Activated T-helper 1 cell treated with Interleukin-2 at 50 U/mL for 16 hours (primary cell): Measurements from ENCODE around the gene ITGB1BP1.

Source experiments
- DNase-seq: peaks from one replicate; pipeline ENCODE4 v3.0.0-alpha.2; 2020; ENCODE audit warnings: low read depth

The ITGB1BP1 gene

GRCh38 chr2:9423100-9423921 is at the start of gene ITGB1BP1, which contains the start of gene CPSF3:
Gene ITGB1BP1, minus strand, starts transcription at chr2:9423528. Its CDS starts 4,831 bp downstream, at chr2:9418697.
Gene CPSF3, plus strand, starts transcription at chr2:9423654. Its CDS starts 120 bp downstream, at chr2:9423774.
- DNase-seq, result peak; percentile 94

GRCh38 chr2:9472511-9472910 is 49.2 kb upstream of the ITGB1BP1 start:
- no peak for DNase-seq

- DNase-seq, result no peak
Measured at GRCh38 chr2:9471206-9471605, 47.9 kb upstream of the ITGB1BP1 start.

GRCh38 chr2:9467687-9468086 is 44.4 kb upstream of the ITGB1BP1 start:
- DNase-seq, result no peak

- no peak for DNase-seq
Measured at GRCh38 chr2:9466147-9466683, 42.9 kb upstream of the ITGB1BP1 start.

- DNase-seq, result no peak
Measured at GRCh38 chr2:9465170-9465569, 41.8 kb upstream of the ITGB1BP1 start.

GRCh38 chr2:9463698-9464034 is 40.3 kb upstream of the ITGB1BP1 start:
- no peak for DNase-seq

GRCh38 chr2:9462886-9463697 is 39.8 kb upstream of the ITGB1BP1 start:
- DNase-seq, result no peak

- no peak for DNase-seq
Measured at GRCh38 chr2:9462313-9462712, 39.0 kb upstream of the ITGB1BP1 start.

GRCh38 chr2:9461079-9461478 is 37.8 kb upstream of the ITGB1BP1 start:
- no peak for DNase-seq

GRCh38 chr2:9460441-9461017 is 37.2 kb upstream of the ITGB1BP1 start:
- no peak for DNase-seq

GRCh38 chr2:9451231-9451630 is 27.9 kb upstream of the ITGB1BP1 start:
- DNase-seq, result no peak

- DNase-seq, result no peak
Measured at GRCh38 chr2:9445089-9445488, 21.8 kb upstream of the ITGB1BP1 start.

GRCh38 chr2:9443526-9443925 is 20.2 kb upstream of the ITGB1BP1 start:
- no peak for DNase-seq

GRCh38 chr2:9441556-9441955 is 18.2 kb upstream of the ITGB1BP1 start:
- DNase-seq, result no peak

GRCh38 chr2:9440058-9440727 is 16.9 kb upstream of the ITGB1BP1 start:
- DNase-seq, result no peak

GRCh38 chr2:9439536-9439935 is 16.2 kb upstream of the ITGB1BP1 start:
- no peak for DNase-seq

- DNase-seq, result no peak
Measured at GRCh38 chr2:9434489-9434888, 11.2 kb upstream of the ITGB1BP1 start.

GRCh38 chr2:9430316-9431293 is 7.3 kb upstream of the ITGB1BP1 start:
- DNase-seq, result no peak

GRCh38 chr2:9428965-9429577 is 5.7 kb upstream of the ITGB1BP1 start:
- no peak for DNase-seq
